Mesendoderm (in vitro differentiated cells): Measurements from ENCODE around the gene NKX3-2.

ENCODE experiments used
- DNase-seq: peaks from one replicate; pipeline ENCODE4 v3.0.0; 2013
- H2AK5ac ChIP-seq: 2 replicates; pipeline ENCODE4 v1.6.1; 2013; ENCODE audit warnings: low read length, inconsistent platforms
- H2BK120ac ChIP-seq: 2 replicates; pipeline ENCODE4 v1.6.1; 2013; ENCODE audit warnings: low read depth, mild to moderate bottlenecking, low read length, moderate library complexity, mixed read lengths
- H2BK15ac ChIP-seq: replicated peaks from 2 replicates; pipeline ENCODE4 v1.6.1; 2013; ENCODE audit warnings: low read depth, mild to moderate bottlenecking, moderate library complexity
- H2BK5ac ChIP-seq: 2 replicates; pipeline ENCODE4 v1.6.1; 2013; ENCODE audit warnings: low read length, inconsistent platforms
- H3K18ac ChIP-seq: 2 replicates; pipeline ENCODE4 v1.6.1; 2013; ENCODE audit warnings: mild to moderate bottlenecking, low read length, mixed read lengths
- H3K23ac ChIP-seq: one replicate; pipeline ENCODE4 v1.6.1; 2013; ENCODE audit warnings: low read length
- H3K27ac ChIP-seq: 2 replicates; pipeline ENCODE4 v1.5.1; 2013; ENCODE audit warnings: low read depth, mild to moderate bottlenecking, inconsistent platforms, low read length, moderate library complexity
- H3K27me3 ChIP-seq: 2 replicates; pipeline ENCODE4 v1.6.1; 2013; ENCODE audit warnings: low read length, control low read depth, mild to moderate bottlenecking, inconsistent platforms; ENCODE audit not compliant: insufficient read depth, poor library complexity
- H3K36me3 ChIP-seq: 2 replicates; pipeline ENCODE4 v1.6.1; 2013; ENCODE audit warnings: low read length, inconsistent platforms; ENCODE audit not compliant: control insufficient read depth, insufficient read depth
- H3K4ac ChIP-seq: one replicate; pipeline ENCODE4 v1.6.1; 2013; ENCODE audit warnings: low read depth, mild to moderate bottlenecking, low read length, moderate library complexity
- H3K4me1 ChIP-seq: 2 replicates; pipeline ENCODE4 v1.6.1; 2013; ENCODE audit warnings: low read depth, low read length, inconsistent platforms; ENCODE audit not compliant: control insufficient read depth
- H3K4me2 ChIP-seq: 2 replicates; pipeline ENCODE4 v1.6.1; 2013; ENCODE audit warnings: low read length
- H3K4me3 ChIP-seq: 2 replicates; pipeline ENCODE4 v1.5.1; 2013; ENCODE audit warnings: mild to moderate bottlenecking, low read length
- H3K56ac ChIP-seq: one replicate; pipeline ENCODE4 v1.6.1; 2013; ENCODE audit warnings: low read length
- H3K79me1 ChIP-seq: 2 replicates; pipeline ENCODE4 v1.6.1; 2013; ENCODE audit warnings: low read length, inconsistent platforms
- H3K79me2 ChIP-seq: 2 replicates; pipeline ENCODE4 v1.6.1; 2013; ENCODE audit warnings: mild to moderate bottlenecking, low read length; ENCODE audit not compliant: control insufficient read depth, insufficient read depth
- H3K9ac ChIP-seq: 2 replicates; pipeline ENCODE4 v1.6.1; 2013; ENCODE audit warnings: low read length, inconsistent platforms
- H4K5ac ChIP-seq: one replicate; pipeline ENCODE4 v1.6.1; 2013; ENCODE audit warnings: low read length
- H4K8ac ChIP-seq: one replicate; pipeline ENCODE4 v1.6.1; 2013; ENCODE audit warnings: low read depth, mild to moderate bottlenecking, control low read depth, low read length, moderate library complexity
- WGBS: extraction: QIAGEN DNeasy Blood & Tissue Kit; methylation state at CpG from one replicate; pipeline ENCODE4 v1.1.7; 2013; ENCODE audit warnings: low lambda C conversion rate, missing lambda C conversion rate; ENCODE audit not compliant: insufficient coverage; ENCODE audit errors: extremely low coverage; 5-methylcytosine and 5-hydroxymethylcytosine counted together

The NKX3-2 gene

GRCh38 chr4:13496605-13497004 lies 47.7 kb downstream of the NKX3-2 start:
- H3K9ac ChIP-seq, result no peak overlapping the region
- H3K4ac ChIP-seq, result no peak overlapping the region
- H3K18ac ChIP-seq, result no peak overlapping the region
- H3K56ac ChIP-seq, result no peak overlapping the region
- no peak overlapping the region for H2BK120ac ChIP-seq
- H3K79me2 ChIP-seq, result no peaks in the 10 kb centered on the region
- no peak overlapping the region for H2BK15ac ChIP-seq
- no peak overlapping the region for H4K8ac ChIP-seq
- H3K36me3 ChIP-seq, result no peaks in the 10 kb centered on the region
- no peak overlapping the region for H2BK5ac ChIP-seq
- no peak overlapping the region for H3K27ac ChIP-seq
- no CpG with 5 or more reads among the region's 2 CpGs for WGBS
- no peak overlapping the region for H2AK5ac ChIP-seq
- H3K79me1 ChIP-seq, result no peaks in the 10 kb centered on the region
- no peak for DNase-seq
- H4K5ac ChIP-seq, result no peak overlapping the region
- no peaks in the 10 kb centered on the region for H3K27me3 ChIP-seq
- H3K4me1 ChIP-seq, result no peaks in the 10 kb centered on the region
- H3K23ac ChIP-seq, result no peak overlapping the region
- H3K4me3 ChIP-seq, result no peak overlapping the region
- H3K4me2 ChIP-seq, result no peak overlapping the region

GRCh38 chr4:13495753-13496152 lies 48.6 kb downstream of the NKX3-2 start:
- Histone ChIP-seq H3K79me2 (no peaks in the 10 kb centered on the region), H3K27ac (no peak overlapping the region), H3K79me1 (no peaks in the 10 kb centered on the region), H4K8ac (no peak overlapping the region), H2BK5ac (no peak overlapping the region), H2BK15ac (no peak overlapping the region), H3K27me3 (no peaks in the 10 kb centered on the region), H3K23ac (no peak overlapping the region), H3K4ac (no peak overlapping the region), H3K56ac (no peak overlapping the region), H3K9ac (no peak overlapping the region), H3K4me2 (no peak overlapping the region), H3K4me3 (no peak overlapping the region), H3K36me3 (no peaks in the 10 kb centered on the region), H3K4me1 (no peaks in the 10 kb centered on the region), H2AK5ac (no peak overlapping the region), H4K5ac (no peak overlapping the region), H3K18ac (no peak overlapping the region), H2BK120ac (no peak overlapping the region)
- no peak for DNase-seq
- no CpG with 5 or more reads among the region's 1 CpG for WGBS

GRCh38 chr4:13493793-13494192 lies 50.5 kb downstream of the NKX3-2 start:
- H3K36me3 ChIP-seq, result no peaks in the 10 kb centered on the region
- H3K4ac ChIP-seq, result no peak overlapping the region
- no peak overlapping the region for H2BK15ac ChIP-seq
- no peak overlapping the region for H4K8ac ChIP-seq
- H2BK120ac ChIP-seq, result no peak overlapping the region
- H3K79me2 ChIP-seq, result no peaks in the 10 kb centered on the region
- no peak overlapping the region for H2AK5ac ChIP-seq
- no peak overlapping the region for H4K5ac ChIP-seq
- no peak overlapping the region for H3K4me2 ChIP-seq
- H2BK5ac ChIP-seq, result no peak overlapping the region
- H3K27me3 ChIP-seq, result no peaks in the 10 kb centered on the region
- H3K4me1 ChIP-seq, result no peaks in the 10 kb centered on the region
- H3K79me1 ChIP-seq, result no peaks in the 10 kb centered on the region
- H3K56ac ChIP-seq, result no peak overlapping the region
- no peak overlapping the region for H3K18ac ChIP-seq
- no peak overlapping the region for H3K27ac ChIP-seq
- H3K9ac ChIP-seq, result no peak overlapping the region
- no peak overlapping the region for H3K23ac ChIP-seq
- H3K4me3 ChIP-seq, result no peak overlapping the region
- DNase-seq, result no peak

- Histone ChIP-seq H3K79me2 (no peaks in the 10 kb centered on the region), H3K9ac (no peak overlapping the region), H3K4ac (no peak overlapping the region), H2BK15ac (no peak overlapping the region), H3K36me3 (no peaks in the 10 kb centered on the region), H4K5ac (no peak overlapping the region), H2BK5ac (no peak overlapping the region), H3K56ac (no peak overlapping the region), H4K8ac (no peak overlapping the region), H3K23ac (no peak overlapping the region), H3K4me2 (no peak overlapping the region), H3K27me3 (no peaks in the 10 kb centered on the region), H3K4me3 (no peak overlapping the region), H2AK5ac (no peak overlapping the region), H2BK120ac (no peak overlapping the region), H3K4me1 (no peaks in the 10 kb centered on the region), H3K18ac (no peak overlapping the region), H3K27ac (no peak overlapping the region), H3K79me1 (no peaks in the 10 kb centered on the region)
- no peak for DNase-seq
- WGBS, result no CpG with 5 or more reads among the region's 3 CpGs
These were observed 51.6 kb downstream of the NKX3-2 start for GRCh38 chr4:13492747-13493146.
